ENCODE data around the gene ST8SIA6.

- TF ChIP-seq CTCF (IDR thresholded peaks at IDR 0.05) (no peak), POLR2A (IDR thresholded peaks at IDR 0.05; ENCODE audit: low read length) (no peak), ZSCAN20 (CRISPR knock-in tag; IDR thresholded peaks at IDR 0.05) (no peak)
These were observed 39.2 kb downstream of the ST8SIA6 start for GRCh38 chr10:17415046-17415658.
